Measurements from ENCODE around the gene KATNIP.

KATNIP gene

DNA sequence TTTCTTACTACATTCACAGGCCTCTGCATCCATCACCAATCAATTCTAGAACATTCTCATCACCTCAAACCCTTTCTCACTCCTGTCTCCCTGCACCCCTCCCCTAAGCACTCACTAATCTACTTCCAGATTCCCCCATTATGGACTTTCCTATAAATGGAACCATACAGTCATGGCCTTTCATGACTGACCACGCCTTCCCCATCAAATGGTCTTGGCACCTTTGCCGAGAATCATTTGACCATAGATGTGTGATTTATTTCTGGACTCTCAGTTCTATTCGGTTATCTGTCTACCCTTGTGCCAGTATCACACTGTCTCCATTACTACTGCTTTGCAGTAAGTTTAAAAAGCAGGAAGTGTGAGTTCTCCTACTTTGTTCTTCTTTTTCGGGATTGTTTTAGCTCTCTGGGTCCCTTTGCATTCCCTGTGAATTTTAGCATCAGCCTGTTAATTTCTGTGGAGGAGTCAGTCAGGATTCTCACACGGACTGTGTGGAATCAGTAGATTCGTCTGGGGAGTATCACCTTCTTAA, 27.7 kb upstream of the KATNIP start:
- TF ChIP-seq ZNF274 (IDR thresholded peaks at IDR 0.05; ENCODE audit: low read depth, low read length), result no peak

DNA sequence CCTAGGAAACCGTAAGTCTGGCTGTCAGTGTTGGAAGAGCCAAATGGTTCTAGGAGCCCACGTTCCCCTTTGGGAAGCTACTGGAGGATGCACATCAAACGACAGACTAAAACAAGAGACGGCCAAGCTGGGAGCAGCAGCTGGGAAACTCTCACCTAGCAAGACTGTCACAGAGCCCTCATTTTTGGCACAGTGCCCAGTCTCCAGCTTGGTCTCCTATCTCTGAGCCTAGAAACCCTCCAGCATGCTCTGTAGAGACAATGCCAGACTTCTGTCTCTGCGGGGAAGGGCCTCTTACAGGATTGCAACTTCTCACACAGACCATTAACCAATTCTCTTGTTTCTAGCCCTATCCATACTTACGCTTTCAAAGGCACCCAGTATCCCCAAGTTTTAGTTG, 23.8 kb upstream of the KATNIP start:
- H3K4me3 ChIP-seq (ENCODE audit: low read length), result no peak overlapping the region
- TF ChIP-seq ZNF274 (IDR thresholded peaks at IDR 0.05; ENCODE audit: low read depth, low read length), result no peak

More for the DNA sequence above, 27.7 kb upstream of the KATNIP start:
- no peak overlapping the region for H3K4me3 ChIP-seq (ENCODE audit: low read length)

DNA sequence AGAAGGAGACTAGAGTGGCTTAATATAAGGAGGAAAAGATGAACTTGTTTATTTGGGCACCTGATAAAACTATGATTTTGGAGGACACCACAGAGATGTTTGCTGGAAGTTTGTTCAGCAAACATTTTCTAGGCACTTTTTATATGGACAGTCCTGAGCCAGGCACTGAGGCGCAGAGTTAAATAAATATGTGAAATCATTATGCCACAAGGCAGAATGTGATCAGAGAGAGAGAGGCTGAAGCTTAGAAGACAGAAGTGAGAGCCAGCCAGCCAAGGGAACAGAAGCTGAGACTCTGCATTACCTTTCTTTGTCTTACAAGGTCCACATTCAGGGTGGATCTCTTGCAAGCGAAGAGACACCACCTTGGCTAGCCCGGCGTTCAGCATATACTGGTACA, 21.6 kb upstream of the KATNIP start:
- no peak overlapping the region for H3K4me3 ChIP-seq (ENCODE audit: low read length)
- TF ChIP-seq ZNF274 (IDR thresholded peaks at IDR 0.05; ENCODE audit: low read depth, low read length), result no peak

- no peak for TF ChIP-seq ZNF274 (IDR thresholded peaks at IDR 0.05; ENCODE audit: low read depth, low read length)
- no peak overlapping the region for H3K4me3 ChIP-seq (ENCODE audit: low read length)
Observed at GRCh38 chr16:27529962-27530361, 20.0 kb upstream of the KATNIP start.

DNA sequence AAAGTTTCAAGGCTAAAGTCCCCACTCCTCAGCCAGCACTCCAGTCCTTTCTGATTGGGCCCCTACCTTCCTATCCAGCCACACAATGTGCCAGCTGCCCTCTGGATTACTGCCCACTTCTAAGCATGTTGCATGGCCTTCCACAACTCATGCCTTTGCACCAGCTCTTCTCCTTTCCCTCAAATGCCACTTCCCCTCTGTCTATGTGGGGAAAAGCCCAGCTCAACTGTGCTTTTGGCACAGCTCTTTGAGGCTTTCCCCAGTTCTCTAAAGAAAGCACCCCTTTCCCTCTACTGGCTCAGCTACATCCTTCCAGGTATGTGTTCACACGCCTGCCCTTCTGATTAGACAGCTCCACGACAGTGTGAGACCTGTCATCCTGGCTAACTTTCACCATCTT, 18.8 kb upstream of the KATNIP start:
- no peak overlapping the region for H3K4me3 ChIP-seq (ENCODE audit: low read length)
- TF ChIP-seq ZNF274 (IDR thresholded peaks at IDR 0.05; ENCODE audit: low read depth, low read length), result no peak

DNA sequence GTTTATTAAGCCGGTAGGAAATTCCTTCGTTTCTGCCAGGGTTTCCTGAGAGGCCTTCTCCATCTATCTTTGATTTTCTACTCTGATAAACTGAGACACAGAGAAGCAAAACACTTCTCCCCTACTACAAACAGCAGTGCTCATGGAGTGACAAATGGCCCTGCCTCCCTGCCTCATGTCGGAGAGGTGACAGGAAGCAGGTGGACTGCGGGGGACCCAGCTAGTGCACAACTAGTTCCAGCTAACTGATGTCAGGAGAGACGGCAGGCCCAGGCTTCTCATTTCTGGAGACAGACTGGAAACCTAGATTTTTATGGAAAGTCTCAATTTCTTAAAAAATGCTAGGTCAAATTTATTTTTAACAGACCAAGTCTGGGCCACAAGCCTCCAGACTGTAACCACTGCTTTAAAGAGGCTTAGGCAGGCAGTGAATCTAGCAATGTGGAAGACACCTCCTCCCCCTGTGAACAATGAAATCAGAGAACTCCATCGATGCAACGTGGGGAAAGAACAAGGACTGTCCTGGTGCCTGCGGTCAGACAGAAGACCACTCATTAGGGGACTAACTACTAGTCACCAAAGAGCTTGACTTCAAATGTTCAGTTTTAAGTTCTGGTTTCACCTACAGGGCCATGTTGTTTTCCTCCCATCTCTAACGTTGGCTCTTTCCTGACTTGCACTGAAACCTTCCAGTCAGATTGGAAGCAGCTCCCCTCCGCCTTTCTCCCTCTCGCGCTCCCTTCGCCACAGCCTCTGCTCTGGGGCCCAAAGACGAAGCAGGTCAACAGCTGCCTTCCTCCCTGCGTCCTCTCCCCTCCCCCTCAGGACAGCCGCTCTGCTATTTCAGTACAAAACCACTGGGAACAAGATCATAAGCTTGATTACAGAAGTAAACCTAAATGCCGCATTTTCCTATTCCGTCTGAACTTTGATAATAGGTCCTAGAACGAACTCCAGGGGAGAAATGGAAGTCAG, 17.8 kb upstream of the KATNIP start:
- TF ChIP-seq ZNF274 (IDR thresholded peaks at IDR 0.05; ENCODE audit: low read depth, low read length), result no peak

GRCh38 chr16:27534256-27534655, 15.7 kb upstream of the KATNIP start:
- no peak for TF ChIP-seq ZNF274 (IDR thresholded peaks at IDR 0.05; ENCODE audit: low read depth, low read length)
- no peak overlapping the region for H3K4me3 ChIP-seq (ENCODE audit: low read length)

More for the DNA sequence above, 17.8 kb upstream of the KATNIP start:
- H3K4me3 ChIP-seq (ENCODE audit: low read length), result no peak overlapping the region

DNA sequence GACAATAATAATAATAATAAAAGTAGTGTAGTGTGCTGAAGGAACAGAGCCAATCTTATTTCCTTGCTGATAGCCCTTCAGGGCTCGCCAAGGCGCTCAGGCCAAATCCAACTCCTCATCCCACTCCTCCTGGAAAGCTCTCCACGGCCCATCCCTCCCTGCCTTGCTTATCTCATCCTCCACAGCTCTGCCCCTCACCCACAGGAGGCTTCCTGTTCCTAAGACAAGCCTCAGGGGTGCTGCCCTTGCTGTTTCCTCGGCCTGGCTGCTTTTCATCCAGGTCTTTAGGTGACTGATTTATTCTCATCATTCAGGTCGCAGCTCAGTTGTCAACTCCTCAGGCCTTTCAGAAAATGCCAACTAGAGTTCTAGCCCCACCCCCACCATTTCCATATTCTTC, 11.4 kb upstream of the KATNIP start:
- no peak for TF ChIP-seq ZNF274 (IDR thresholded peaks at IDR 0.05; ENCODE audit: low read depth, low read length)
- H3K4me3 ChIP-seq (ENCODE audit: low read length), result no peak overlapping the region

DNA sequence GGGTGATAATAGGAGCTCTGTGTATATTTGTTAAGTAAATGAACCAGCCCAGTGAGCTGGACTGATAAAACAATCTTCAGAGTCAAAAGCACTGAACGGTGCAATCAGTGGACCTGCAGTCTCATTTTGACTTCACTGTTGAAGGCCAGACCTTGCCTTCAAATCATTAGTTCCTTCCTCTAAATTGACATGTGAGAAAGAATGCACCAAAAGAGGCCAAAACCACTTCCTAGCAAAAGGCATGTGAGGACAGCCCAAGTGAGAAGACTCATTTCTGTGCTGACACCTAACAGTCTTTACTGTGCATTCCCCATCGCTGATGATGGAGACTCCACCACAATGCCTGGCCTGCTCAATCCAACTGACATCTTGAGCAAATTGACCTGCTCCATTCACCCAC, 10.8 kb upstream of the KATNIP start:
- TF ChIP-seq ZNF274 (IDR thresholded peaks at IDR 0.05; ENCODE audit: low read depth, low read length), result no peak
- H3K4me3 ChIP-seq (ENCODE audit: low read length), result no peak overlapping the region

DNA sequence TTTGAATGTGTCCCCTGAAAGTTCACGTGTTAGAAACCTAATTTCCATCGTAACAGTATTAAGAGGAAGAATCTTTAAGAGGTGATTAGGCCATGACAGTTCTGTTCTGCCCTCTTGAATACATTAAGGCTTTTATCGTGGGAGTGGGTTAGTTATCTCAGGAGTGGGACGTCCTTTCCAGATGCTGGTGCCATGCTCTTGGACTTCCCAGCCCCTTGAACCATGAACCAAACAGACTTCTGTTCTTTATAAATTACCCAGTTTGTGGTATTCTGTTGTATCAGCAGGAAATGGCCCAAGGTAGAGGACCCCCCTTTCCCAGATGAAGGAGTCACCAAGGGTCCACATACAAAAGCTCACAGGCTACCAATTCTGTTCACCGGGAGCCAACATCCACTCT, 10.3 kb upstream of the KATNIP start:
- no peak for TF ChIP-seq ZNF274 (IDR thresholded peaks at IDR 0.05; ENCODE audit: low read depth, low read length)
- H3K4me3 ChIP-seq (ENCODE audit: low read length), result no peak overlapping the region

- TF ChIP-seq ZNF274 (IDR thresholded peaks at IDR 0.05; ENCODE audit: low read depth, low read length), result no peak
- no peak overlapping the region for H3K4me3 ChIP-seq (ENCODE audit: low read length)
Observed at GRCh38 chr16:27543801-27544200, 6.1 kb upstream of the KATNIP start.

GRCh38 chr16:27544671-27545070, 5.3 kb upstream of the KATNIP start:
- no peak overlapping the region for H3K4me3 ChIP-seq (ENCODE audit: low read length)
- TF ChIP-seq ZNF274 (IDR thresholded peaks at IDR 0.05; ENCODE audit: low read depth, low read length), result no peak

DNA sequence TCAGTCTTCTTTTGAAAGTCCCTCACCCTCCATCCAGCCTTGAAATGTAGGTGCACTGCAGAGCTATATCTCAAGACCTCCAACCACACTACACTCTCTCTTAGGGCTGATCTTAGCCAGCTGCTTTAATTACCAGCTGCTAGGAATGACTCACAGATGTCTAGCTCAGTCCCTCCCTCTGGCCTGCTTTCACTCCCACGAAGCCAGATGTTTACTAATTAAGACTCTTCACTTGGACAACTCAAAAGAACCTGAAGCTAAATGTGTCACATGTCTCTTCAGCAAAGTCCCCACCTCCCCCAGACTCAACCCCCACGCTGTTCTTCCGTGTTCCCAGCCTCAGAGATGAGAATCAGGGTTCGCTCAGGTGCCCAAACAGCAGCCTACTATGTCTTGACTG, 2.8 kb upstream of the KATNIP start:
- no peak overlapping the region for H3K4me3 ChIP-seq (ENCODE audit: low read length)
- TF ChIP-seq ZNF274 (IDR thresholded peaks at IDR 0.05; ENCODE audit: low read depth, low read length), result no peak

DNA sequence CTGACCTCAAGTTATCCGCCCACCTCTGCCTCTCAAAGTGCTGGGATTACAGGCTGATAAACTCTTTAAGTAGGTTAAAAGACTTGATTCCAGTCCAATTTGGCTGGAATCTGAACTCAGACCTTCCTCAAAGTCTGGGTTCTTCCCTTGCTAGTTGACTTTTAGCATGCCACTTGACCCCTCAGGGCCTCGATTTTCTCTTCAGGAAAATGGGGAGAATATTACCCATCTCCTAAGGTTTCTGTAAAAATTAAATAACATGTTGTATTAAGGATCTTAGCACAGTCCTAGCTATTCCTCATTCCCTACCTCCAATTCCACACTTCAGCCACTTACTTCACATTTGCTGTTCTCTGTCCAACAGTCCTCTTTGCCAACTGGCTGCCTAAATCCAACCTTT, 2.1 kb upstream of the KATNIP start:
- no peak for TF ChIP-seq ZNF274 (IDR thresholded peaks at IDR 0.05; ENCODE audit: low read depth, low read length)
- no peak overlapping the region for H3K4me3 ChIP-seq (ENCODE audit: low read length)

DNA sequence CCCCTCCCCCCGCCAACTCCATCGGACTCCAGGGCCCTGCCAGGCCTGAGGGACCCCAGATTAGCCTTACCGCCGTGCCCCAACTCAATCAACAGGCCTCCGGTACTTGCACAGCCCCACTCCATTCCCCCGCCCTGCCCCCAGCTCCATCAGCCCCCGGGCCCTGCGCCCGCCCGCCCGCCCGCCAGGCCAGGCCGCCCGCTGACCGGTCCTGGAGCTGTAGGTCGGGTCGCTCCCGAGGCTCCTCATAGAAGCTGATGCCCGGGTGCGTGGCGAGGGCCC, 539 bp upstream of the KATNIP start:
- TF ChIP-seq ZNF274 (IDR thresholded peaks at IDR 0.05; ENCODE audit: low read depth, low read length), result no peak
- H3K4me3 ChIP-seq (ENCODE audit: low read length), result peak overlapping the region; percentile 87

GRCh38 chr16:27550582-27550920, 607 bp downstream of the KATNIP start:
- peak overlapping the region; percentile 82 for H3K4me3 ChIP-seq (ENCODE audit: low read length)
- TF ChIP-seq ZNF274 (IDR thresholded peaks at IDR 0.05; ENCODE audit: low read depth, low read length), result no peak

All from GM08714 (cell line).